Measurements from ENCODE around the gene CPA2.

GRCh38 chr7:130258494-130259078 lies 8.1 kb upstream of the CPA2 start:
- TF ChIP-seq POLR2A (IDR thresholded peaks at IDR 0.05; ENCODE audit: low read length) (no peak), GATA1 (IDR thresholded peaks at IDR 0.05; ENCODE audit: low read depth, low read length) (no peak)
